ENCODE results near the gene PALLD.

Gene PALLD

DNA sequence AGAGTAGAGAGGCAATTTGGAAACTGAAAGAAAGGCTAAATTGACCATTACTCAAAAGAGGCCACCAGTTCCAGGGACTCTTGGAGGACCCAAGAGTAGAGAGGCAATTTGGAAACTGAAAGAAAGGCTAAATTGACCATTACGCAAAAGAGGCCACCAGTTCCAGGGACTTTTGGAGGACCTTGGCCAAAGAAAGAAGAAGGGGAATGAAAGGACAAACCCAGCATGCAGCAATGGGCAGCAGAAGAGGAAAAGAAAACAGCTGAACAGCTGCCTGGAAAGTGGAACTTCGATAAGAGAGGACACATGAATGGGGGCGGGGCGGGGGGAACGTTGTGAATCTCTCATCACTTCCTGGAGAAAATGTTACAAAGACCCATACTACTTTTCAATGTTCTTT lies 80.8 kb downstream of the PALLD start:
- Histone ChIP-seq H3K27ac (no peak overlapping the region), H3K4me3 (no peak overlapping the region)

DNA sequence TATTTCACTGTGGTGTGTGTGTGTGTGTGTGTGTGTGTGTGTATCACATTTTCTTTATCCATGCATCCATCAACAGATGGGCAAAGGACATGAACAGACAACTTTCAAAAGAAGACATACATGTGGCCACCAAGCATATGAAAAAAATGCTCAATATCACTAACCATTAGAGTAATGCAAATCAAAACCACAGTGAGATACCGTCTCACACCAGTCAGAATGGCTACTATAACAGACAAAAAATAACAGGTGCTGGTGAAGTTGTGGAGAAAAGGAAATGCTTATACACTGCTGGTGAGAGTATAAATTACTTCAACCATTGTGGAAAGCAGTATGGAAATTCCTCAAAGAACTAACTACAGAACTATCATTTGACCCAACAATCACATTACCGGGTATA lies 83.4 kb downstream of the PALLD start:
- no peak overlapping the region for H3K4me3 ChIP-seq

DNA sequence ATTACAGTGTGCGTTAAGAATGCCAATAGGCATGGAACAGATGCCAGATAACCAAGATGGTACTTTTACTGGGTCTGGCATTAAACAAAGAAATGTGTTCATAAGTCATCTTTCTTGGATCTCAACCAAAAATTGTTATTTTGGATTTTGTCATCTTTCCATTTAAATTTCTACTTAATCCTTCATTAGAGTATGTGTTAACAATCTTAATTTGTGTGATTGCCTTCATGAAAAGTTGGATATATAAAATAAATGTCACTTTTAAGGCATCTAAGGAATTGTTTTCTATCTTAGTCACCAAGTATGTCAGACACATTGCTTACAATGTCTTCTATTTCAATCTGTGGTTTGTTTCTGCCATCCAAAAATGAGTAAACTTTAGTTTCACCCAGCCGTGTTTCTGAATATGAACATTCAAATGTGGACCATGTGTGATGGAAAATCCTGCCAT lies 87.5 kb downstream of the PALLD start:
- Histone ChIP-seq H3K4me3 (no peak overlapping the region), H3K27ac (no peak overlapping the region)

More for the DNA sequence above, 83.4 kb downstream of the PALLD start:
- H3K27ac ChIP-seq: no peak overlapping the region

DNA sequence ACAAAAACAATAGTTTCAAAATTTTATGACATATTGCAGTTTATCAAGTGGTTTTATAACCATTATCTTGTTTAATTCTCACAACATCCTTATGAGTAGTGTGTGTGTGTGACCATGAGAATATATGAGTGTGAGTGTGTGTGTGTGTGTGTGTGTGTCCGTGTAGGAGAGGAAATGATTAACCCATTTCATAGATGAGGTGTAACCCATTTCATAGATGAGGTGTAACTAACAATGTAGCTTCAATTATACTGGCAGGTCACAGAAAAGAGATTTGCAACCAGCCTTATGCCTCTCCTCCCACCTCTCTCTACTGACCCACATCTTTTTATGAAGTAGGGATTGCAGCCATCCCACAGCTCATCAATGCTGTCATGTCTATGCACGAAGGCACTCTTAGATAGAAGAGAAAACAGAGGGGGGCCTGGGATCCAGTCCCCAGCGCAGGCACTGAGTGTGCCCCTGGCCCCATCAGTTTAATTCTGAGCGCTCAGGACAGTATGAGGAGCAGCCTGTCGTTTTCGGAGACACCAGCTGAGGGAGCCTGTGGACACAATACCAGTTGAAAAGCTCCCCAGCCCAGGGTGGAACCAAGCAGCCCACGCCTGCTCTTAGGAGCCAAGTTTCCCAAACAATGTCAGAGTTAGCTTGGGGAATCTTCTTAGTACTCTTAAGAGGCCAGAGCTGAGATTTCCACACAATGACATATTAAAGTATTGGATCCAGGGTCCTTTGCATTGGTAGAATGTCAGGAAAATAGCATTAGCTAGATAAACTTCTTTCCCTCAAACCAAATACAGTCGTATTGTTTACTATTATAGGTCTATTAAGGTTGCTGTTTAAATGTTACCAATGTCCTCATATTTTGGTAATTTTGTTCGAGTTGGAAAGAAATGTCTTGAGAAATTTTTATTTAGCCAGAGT lies 88.6 kb downstream of the PALLD start:
- Histone ChIP-seq H3K27ac (peak overlapping the region in 9 of 21 experiments; percentile 6 to 87 (median 71)), H3K4me3 (no peak overlapping the region)

DNA sequence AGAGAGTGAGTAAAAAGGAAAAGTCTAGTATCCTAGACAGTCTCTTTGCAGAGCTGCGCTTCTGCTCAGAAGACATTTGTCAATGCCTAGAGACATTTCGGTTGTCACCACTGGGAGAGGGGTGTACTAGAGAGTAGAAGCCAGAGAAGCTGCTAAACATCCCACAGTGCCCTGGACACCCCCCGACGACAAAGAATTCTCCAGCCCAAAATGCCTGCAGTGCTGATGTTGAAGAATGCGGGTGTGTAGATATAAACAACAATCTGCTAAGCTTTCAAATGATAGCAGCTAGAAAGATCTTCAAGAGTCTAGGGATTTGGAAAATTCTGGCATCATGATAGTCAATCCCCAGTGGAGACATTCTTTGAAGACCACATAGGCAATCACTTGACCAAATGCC lies 90.1 kb downstream of the PALLD start:
- H3K27ac ChIP-seq: peak overlapping the region in 20 of 21 experiments; percentile 4 to 87 (median 66)
- H3K4me3 ChIP-seq: no peak overlapping the region

DNA sequence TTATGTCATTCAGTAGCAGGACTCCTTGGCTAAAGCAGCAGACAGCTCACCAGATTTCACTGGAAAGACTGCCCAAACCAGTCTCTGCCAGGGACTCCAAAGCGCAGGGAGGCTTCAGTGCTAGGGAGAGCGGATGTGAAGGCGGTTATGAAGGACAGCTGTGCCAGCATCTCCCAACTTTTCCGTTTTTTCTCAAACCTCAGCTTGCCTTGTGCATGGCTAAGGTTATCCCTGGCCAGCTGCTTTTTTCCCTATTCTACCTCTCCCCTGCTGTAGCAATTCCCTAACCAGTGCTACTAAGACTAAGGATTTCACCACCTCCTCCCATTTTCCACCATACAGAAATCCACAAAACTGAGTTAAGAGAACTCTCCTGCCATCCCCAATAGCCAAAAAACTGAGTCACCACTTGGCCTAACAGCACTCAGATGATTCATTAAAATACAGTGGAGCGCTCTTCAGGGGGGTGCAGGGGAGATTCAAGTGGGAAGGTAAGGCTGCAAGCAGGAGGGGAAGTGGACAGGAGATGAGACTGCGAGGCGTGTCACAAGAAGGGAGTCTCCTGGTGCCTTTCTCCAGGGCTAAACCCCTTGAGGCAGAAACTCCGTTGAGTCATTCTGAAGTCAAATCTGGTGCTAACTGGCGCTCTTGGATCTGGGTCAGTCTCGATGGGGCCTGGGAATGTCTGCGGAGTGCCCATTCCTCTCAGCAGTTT lies 90.7 kb downstream of the PALLD start:
- Histone ChIP-seq H3K27ac (peak overlapping the region in 20 of 21 experiments; percentile 28 to 87 (median 66)), H3K4me3 (no peak overlapping the region)

DNA sequence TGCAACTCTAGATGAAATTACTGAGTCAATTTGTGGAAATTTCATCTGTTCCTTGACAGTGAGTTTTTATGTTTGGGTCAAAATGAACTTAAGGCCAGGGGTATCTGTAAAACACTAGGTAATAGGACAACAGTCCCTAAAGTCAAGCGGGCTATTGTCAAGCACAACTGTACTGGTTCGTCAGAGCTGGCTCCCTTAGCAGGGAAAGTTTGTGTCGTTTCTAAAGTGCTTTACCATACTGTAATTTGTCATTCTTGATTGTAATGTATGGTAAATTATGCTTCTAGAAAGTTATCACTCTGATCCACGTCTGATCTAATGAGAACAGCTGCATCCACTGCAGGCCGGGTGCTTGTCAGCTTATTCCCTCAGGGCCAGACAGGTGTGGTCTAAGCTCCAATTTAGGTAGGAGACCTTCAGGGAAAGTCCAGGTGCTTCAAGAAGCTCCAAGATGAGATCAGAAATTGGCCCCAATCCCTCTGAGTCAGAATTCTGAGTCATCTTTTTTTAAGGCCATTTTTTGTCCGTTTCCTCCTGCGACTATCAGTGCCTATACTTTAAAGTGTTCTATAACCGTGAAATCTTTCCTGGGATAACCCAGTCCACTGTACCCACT lies 92.2 kb downstream of the PALLD start:
- H3K27ac ChIP-seq: peak overlapping the region in 19 of 21 experiments; percentile 40 to 87 (median 67)

DNA sequence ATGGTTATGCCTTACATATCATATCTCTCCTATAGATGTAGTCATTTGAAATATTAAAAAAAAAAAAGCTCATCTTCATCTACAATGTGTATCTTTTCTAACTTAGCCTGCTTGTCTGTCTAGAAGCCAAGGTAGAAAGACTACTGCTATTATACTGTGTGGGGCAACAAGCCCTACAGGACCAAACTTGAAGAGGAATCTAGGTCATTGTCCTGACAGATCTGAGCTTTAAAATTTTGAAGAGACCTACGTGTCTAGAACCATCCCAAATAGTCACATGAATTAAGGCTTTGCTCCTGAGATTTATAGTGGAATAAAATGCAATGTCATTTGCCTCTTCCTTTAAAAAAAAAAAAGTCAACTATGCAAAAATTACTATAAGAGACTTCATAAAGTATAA lies 95.8 kb downstream of the PALLD start:
- H3K27ac ChIP-seq: peak overlapping the region in 14 of 21 experiments; percentile 16 to 69 (median 50)
- no peak overlapping the region for H3K4me3 ChIP-seq

More for the DNA sequence above, 92.2 kb downstream of the PALLD start:
- H3K4me3 ChIP-seq: no peak overlapping the region

DNA sequence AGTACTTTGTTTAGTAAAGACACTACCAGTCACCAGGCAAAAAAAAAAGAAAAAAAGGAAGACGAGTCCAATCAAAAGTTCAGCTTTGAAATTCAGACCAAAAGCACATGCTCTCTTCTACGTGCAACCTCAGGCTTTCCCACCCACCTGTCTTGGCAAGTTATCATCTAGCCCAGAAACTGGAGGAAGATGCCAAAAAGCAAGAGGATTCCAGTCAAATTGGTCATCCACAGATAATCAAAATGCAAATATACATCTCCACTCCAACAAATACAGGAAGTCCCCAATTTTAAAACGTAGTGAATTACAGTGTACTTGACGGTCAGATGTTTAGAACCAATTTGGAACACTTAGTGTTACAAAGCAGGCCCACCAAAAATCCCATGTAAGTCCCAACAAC lies 96.5 kb downstream of the PALLD start:
- Histone ChIP-seq H3K27ac (peak overlapping the region in 12 of 21 experiments; percentile 16 to 69 (median 46)), H3K4me3 (no peak overlapping the region)

DNA sequence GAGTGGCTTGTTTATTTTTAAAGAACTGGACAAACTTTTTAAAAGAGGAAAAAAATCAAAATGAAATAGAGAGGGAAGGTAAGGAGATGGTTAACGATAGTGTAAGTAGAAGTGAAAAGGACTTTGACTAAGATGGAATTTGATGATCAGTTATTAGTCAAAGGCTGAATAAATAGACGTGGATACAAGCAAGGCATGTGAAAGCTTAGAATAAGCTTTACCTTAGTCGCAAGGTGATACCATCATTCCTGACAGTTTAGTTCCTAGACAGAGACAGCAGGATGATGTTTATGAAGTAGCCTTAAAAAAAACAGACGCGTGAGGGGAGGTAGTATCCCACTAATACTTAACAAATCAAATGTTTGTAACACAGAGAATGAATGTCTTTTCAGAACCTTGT lies 97.3 kb downstream of the PALLD start:
- Histone ChIP-seq H3K27ac (peak overlapping the region in 3 of 21 experiments; percentile 4 to 60 (median 60)), H3K4me3 (no peak overlapping the region)

DNA sequence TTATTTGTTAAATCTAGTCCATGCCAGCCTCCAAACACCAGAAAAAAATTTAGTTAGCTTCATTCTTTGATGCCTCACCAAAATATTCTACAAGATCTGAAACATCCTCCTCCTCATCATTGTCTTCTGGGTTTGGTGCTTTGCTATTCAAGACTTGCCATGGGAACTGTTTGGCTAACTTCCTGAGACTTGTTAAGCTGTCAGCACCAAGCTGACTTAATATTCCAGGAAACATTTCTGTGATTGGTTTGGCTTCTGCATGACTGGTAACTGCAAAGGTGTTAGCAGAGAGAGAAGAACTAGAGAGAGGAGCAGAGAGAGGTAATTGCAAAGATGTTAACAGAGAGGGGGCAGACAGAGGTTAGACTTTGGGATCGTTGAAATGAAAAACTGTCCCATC lies 101.3 kb downstream of the PALLD start:
- Histone ChIP-seq H3K27ac (peak overlapping the region in 13 of 21 experiments; percentile 7 to 65 (median 47)), H3K4me3 (no peak overlapping the region)

DNA sequence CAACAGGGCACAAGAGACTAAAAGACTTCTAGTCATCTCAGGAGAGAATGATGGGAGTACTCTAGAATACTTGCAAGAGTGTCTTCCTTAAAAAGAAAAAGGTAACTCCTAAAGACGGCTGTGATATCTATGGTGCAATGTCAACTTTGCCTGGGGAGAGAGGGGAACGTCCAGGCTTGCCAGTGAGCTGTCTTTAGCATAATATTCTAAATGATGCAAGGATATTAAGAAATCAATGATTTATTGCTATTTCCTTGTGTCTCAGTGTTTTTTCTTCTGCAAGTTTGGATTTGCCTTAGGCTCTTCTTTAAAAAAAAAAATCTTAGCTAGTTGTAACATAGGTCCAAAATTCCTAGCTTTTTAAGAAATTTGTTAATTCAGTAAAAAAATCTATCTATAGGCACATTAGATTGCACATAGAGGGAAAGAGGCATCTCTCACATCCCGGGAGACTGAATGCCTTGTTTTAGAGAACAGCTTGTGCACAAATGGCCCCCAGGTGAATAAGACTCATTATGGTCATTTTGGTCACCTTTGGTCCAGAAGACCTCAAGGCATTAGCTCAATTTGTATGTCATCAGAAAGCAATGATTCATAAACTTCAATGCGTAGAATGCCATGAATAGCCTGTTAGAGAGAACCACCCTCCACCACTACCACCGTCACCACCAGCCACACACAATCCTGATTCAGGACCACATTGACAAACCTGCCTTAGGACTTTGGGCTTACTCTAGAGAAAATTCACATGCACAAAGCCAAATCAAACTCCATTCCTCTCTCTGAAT lies 104.1 kb downstream of the PALLD start:
- peak overlapping the region in 11 of 21 experiments; percentile 0 to 79 (median 31) for H3K27ac ChIP-seq
- H3K4me3 ChIP-seq: no peak overlapping the region

DNA sequence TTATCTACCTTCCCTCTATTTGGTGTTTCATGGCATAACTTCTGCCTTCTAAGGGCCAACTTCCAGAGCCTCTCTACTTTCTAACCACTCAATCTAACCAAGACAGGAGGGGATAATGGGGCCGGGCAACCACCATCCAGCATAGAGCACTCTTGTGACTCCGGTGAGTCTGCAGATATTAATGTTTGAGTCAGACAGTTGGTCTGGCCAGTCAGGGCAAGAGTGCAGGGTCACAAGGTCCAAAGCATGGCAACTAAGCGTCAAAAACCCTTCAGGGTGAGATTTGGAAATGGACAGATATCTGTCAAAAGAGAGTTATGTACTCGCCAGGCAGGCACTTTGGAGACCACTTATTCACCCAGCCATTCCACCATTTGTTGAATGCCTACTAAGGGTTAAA lies 105.0 kb downstream of the PALLD start:
- Histone ChIP-seq H3K27ac (peak overlapping the region in 8 of 21 experiments; percentile 12 to 79 (median 44)), H3K4me3 (no peak overlapping the region)

DNA sequence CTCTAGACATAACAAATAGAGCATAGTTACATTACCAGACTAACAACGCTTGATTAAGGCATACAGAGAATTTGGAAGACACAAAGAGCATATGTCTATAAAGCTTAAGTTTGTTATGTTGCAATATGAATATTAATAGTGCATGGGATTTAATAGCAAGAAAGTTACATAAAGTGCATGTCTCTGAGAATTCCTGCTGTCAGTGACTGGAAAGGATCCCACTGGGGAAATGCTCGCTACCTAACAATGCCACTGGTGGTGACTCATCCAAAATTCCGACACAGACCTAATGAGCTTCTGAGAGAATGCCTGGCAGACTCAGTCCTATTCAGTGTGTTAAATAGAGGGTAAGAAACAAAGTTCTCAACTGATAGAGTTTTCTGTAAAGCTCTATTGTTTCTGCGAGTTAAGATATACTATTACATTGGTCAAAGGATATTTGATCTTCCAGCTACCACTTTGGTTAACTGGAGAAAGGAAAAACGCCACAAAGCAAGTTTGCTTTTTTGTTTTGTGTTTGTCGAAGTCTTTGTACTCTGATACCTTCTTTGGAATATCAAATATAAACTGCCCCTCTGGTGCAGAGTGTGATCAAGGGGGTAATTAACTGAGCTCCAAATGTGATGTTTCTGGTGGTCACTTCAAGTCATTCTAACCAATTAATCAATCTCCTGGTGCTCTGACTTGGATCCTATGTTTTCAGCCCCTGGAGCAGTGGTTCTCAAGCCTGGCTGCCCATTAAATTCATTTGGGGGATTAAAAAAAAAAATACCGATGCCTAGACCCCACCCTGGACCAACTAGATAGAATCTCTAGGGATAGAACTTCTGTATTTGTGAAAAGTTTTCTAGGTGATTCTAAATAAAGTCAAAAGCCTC lies 107.9 kb downstream of the PALLD start:
- no peak overlapping the region for H3K4me3 ChIP-seq
- peak overlapping the region in 19 of 21 experiments; percentile 30 to 79 (median 59) for H3K27ac ChIP-seq

DNA sequence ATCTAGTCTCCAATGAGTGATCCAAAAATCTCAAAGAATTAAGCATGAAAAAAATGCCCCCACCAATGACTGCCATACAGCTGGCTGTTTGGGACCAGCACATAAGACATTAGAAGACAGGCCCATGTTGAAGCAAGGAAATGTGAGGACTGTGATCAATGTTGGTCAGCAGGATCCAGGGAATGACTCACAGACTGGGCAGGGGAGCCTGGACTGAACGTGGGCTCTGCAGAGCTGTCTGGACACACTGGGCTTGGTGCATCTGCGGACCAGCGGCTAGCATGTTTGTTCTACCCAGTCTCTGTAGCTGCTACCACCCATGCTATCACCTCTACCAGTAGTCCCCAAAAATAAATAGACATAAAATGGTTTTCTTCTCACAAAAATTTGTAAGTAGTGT lies 108.6 kb downstream of the PALLD start:
- no peak overlapping the region for H3K4me3 ChIP-seq
- H3K27ac ChIP-seq: peak overlapping the region in 16 of 21 experiments; percentile 10 to 79 (median 58)

DNA sequence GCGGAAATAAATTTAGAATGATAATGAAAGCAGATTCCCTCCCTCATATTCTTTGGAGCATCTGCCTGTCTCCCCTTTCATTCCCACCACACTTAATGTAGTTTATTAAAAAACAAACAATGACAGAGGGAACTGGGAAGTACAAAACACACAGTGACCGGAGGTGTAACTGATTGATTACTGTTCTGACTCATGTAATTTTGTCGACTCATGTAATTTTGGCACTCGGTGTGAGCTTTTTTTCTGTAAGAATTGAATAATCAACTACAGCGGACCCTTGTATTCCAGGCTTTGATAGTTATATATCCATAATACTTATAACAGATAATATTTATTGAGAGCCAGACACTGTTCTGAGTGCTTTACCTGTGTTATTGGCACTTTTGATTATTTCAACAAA lies 110.4 kb downstream of the PALLD start:
- Histone ChIP-seq H3K27ac (no peak overlapping the region), H3K4me3 (no peak overlapping the region)

DNA sequence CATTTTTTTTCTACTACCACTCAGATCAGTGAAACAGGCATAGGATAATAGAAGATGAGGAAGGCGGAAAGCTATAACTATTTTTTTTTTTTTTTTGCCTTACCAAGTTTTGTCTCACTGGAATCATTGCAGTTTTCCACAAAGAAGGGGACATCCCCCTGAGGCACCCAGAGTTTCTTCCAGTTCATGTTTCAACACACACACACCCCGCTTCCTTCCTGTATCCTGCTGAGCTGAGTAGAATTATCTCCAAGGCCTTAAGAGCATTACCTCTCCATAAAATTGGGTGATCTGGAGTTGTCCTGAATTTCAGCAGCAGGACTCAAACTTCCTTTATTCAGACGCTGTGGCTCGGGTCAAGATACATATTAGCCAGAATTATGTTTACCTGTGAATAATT lies 111.9 kb downstream of the PALLD start:
- no peak overlapping the region for H3K27ac ChIP-seq
- H3K4me3 ChIP-seq: no peak overlapping the region

DNA sequence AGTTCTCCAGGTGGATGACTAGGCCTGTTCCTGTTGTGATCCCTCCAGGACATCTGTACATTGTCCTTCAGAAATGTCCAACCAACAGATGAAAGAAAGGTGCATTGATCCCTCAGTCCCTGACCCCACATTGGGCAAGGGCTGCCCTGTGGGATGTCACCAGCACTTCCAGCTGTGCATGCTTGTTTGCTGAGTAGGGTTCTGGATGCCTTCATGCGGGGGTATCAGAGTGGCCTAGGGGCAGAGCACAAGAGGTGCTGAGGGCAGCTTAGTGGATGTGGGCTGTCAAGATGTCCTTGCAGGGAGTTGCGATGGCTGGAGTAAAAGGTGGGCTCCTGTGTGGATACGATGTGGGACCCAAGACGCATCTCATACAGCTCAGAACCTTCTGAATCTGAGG lies 112.5 kb downstream of the PALLD start:
- H3K27ac ChIP-seq: no peak overlapping the region
- H3K4me3 ChIP-seq: no peak overlapping the region
